Gastroesophageal sphincter (tissue), 4 donors: ENCODE results near the gene ENTPD7. TPM values are rescaled to one million over a fixed set of nuclear protein-coding genes. Genes with fewer than 3 reads are reported as not detected.
"Not testable (repeated sequence)": the region's sequence is repeated elsewhere in the genome, so short reads cannot be mapped to it uniquely, and the experiment has no call there.

Experiments used
- ATAC-seq: fragments of 150-250 bp; one replicate; pipeline ENCODE4 v1.9.1; 2016; ENCODE audit warnings: mild to moderate bottlenecking, moderate library complexity
- H3K27ac ChIP-seq, 4 donors: fragments of 200-600 bp; sonication (generic) in 3 of 4; 1 replicate in 3 of 4; 2 replicates in 1 of 4; pipeline ENCODE4 v1.5.1; 2016 to 2019
- H3K27me3 ChIP-seq: fragments of 200-600 bp; sonication (generic); one replicate; pipeline ENCODE4 v1.5.1; 2019
- H3K36me3 ChIP-seq, 2 donors: fragments of 200-600 bp; sonication (generic); one replicate each; pipeline ENCODE4 v1.5.1; 2019; ENCODE audit warnings: control low read depth in 1 of 2
- H3K4me1 ChIP-seq, 3 donors: fragments of 200-600 bp; sonication (generic); 1 replicate in 2 of 3; 2 replicates in 1 of 3; pipeline ENCODE4 v1.5.1; 2016 to 2019; ENCODE audit warnings: control low read depth in 2 of 3
- H3K4me3 ChIP-seq, 2 donors: fragments of 200-600 bp; sonication (generic); one replicate each; pipeline ENCODE4 v1.5.1; 2019; ENCODE audit warnings: mild to moderate bottlenecking in 1 of 2, moderate library complexity in 1 of 2
- H3K9me3 ChIP-seq, 3 donors: fragments of 200-600 bp; sonication (generic); one replicate each; pipeline ENCODE4 v1.5.1; 2017 to 2019; ENCODE audit warnings: control low read depth in 2 of 3
- CTCF ChIP-seq, 4 experiments: fragments of 200-600 bp in 2 of 4; fragments of 450-650 bp in 2 of 4; sonication (generic) in 1 of 4; IDR thresholded peaks; one replicate each; pipeline ENCODE4 v1.5.1; 2017 to 2019; ENCODE audit warnings: antibody characterized with exemption in 4 of 4, mild to moderate bottlenecking in 2 of 4, moderate library complexity in 2 of 4
- EP300 ChIP-seq: sonication (generic); formaldehyde crosslinking; IDR thresholded peaks from one replicate; pipeline ENCODE4 v1.6.1; 2017; ENCODE audit warnings: antibody characterized with exemption, mild to moderate bottlenecking
- POLR2A ChIP-seq, 2 donors: fragments of 450-650 bp; IDR thresholded peaks; one replicate each; pipeline ENCODE4 v1.6.1; 2017; ENCODE audit warnings: antibody characterized with exemption in 2 of 2, mild to moderate bottlenecking in 2 of 2, moderate library complexity in 1 of 2
- POLR2AphosphoS5 ChIP-seq: sonication (generic); formaldehyde crosslinking; IDR thresholded peaks from one replicate; pipeline ENCODE4 v1.6.1; 2017; ENCODE audit warnings: antibody characterized with exemption
- WGBS, 2 donors: methylation state at CpG; one replicate each; pipeline ENCODE4 v1.1.5; 2018; ENCODE audit warnings: low coverage in 1 of 2; 5-methylcytosine and 5-hydroxymethylcytosine counted together
- total RNA-seq, 4 donors: library from RNA; depleted of rRNA; stranded (reverse); fragments of >200 nt; gene quantifications; one replicate each; pipeline ENCODE4 v1.1.0, GENCODE V29; 2016

ENTPD7 gene
- total RNA-seq, 4 donors from 2014 or later = 4.5 to 9.1 (median 5.6) TPM

GRCh38 chr10:99742254-99742653, 82.9 kb downstream of the ENTPD7 start:
- TF ChIP-seq POLR2AphosphoS5 = no peak
- TF ChIP-seq EP300 = no peak
- no peak for TF ChIP-seq POLR2A (IDR thresholded peaks at IDR 0.05)
- TF ChIP-seq CTCF (IDR thresholded peaks at IDR 0.05) = no peak
- Histone ChIP-seq H3K27ac (no peak overlapping the region), H3K4me3 (no peak overlapping the region), H3K27me3 (no peaks in the 10 kb centered on the region), H3K36me3 (peaks cover 11 to 100% of the 10 kb centered on the region in 2 donors), H3K9me3 (peaks cover 0 to 21% (median 0%) of the 10 kb centered on the region in 3 donors), H3K4me1 (peaks cover 0 to 5% (median 0%) of the 10 kb centered on the region in 3 donors)
- no peak for ATAC-seq

GRCh38 chr10:99742701-99743100, 83.4 kb downstream of the ENTPD7 start:
- WGBS, 2 donors = 49 to 70% methylated on average over 2 of the region's 2 CpGs
- Histone ChIP-seq H3K9me3 (peaks cover 0 to 21% (median 0%) of the 10 kb centered on the region in 3 donors), H3K4me1 (peaks cover 0 to 5% (median 0%) of the 10 kb centered on the region in 3 donors), H3K4me3 (no peak overlapping the region), H3K36me3 (peaks cover 15 to 100% of the 10 kb centered on the region in 2 donors), H3K27ac (no peak overlapping the region), H3K27me3 (no peaks in the 10 kb centered on the region)
- TF ChIP-seq POLR2AphosphoS5 (no peak), POLR2A (IDR thresholded peaks at IDR 0.05) (no peak), EP300 (no peak), CTCF (IDR thresholded peaks at IDR 0.05) (no peak)
- no peak for ATAC-seq

GRCh38 chr10:99743841-99744240, 84.5 kb downstream of the ENTPD7 start:
- Histone ChIP-seq H3K36me3 (peaks cover 17 to 100% of the 10 kb centered on the region in 2 donors), H3K4me1 (peaks cover 0 to 5% (median 0%) of the 10 kb centered on the region in 3 donors), H3K4me3 (no peak overlapping the region), H3K27me3 (no peaks in the 10 kb centered on the region), H3K9me3 (peaks cover 0 to 21% (median 0%) of the 10 kb centered on the region in 3 donors), H3K27ac (no peak overlapping the region)
- no peak for TF ChIP-seq CTCF (IDR thresholded peaks at IDR 0.05)
- TF ChIP-seq POLR2AphosphoS5 = no peak
- no peak for TF ChIP-seq EP300
- no peak for TF ChIP-seq POLR2A (IDR thresholded peaks at IDR 0.05)
- ATAC-seq = no peak
- WGBS, 2 donors = 82 to 83% methylated on average over 3 of the region's 3 CpGs

GRCh38 chr10:99746166-99746565, 86.9 kb downstream of the ENTPD7 start:
- not testable (repeated sequence) for H3K27me3 ChIP-seq, ATAC-seq, H3K9me3 ChIP-seq, H3K4me1 ChIP-seq, H3K4me3 ChIP-seq, H3K27ac ChIP-seq
- 89 to 90% methylated on average over 2 of the region's 2 CpGs for WGBS, 2 donors
- peaks cover 13 to 100% of the 10 kb centered on the region in 2 donors for H3K36me3 ChIP-seq

- Histone ChIP-seq H3K36me3 (peaks cover 13 to 100% of the 10 kb centered on the region in 2 donors), H3K27ac (no peak overlapping the region), H3K27me3 (no peaks in the 10 kb centered on the region), H3K4me1 (no peaks in the 10 kb centered on the region), H3K4me3 (no peak overlapping the region), H3K9me3 (no peaks in the 10 kb centered on the region)
- TF ChIP-seq EP300 (no peak), POLR2AphosphoS5 (no peak), CTCF (IDR thresholded peaks at IDR 0.05) (no peak), POLR2A (IDR thresholded peaks at IDR 0.05) (no peak)
- no peak for ATAC-seq
- WGBS, 2 donors = 78 to 88% methylated on average over 2 of the region's 2 CpGs
Measured at GRCh38 chr10:99748823-99749451, 89.6 kb downstream of the ENTPD7 start.
